NK-92 (cell line): ENCODE measurements around the gene HTR2B.
"Not testable (repeated sequence)": the region's sequence is repeated elsewhere in the genome, so short reads cannot be mapped to it uniquely, and the experiment has no call there.

Experiments
- DNase-seq: peaks from one replicate; lab custom pipeline; 2025; ENCODE audit not compliant: unreplicated experiment; lab: John Stamatoyannopoulos, UW

HTR2B gene

DNA sequence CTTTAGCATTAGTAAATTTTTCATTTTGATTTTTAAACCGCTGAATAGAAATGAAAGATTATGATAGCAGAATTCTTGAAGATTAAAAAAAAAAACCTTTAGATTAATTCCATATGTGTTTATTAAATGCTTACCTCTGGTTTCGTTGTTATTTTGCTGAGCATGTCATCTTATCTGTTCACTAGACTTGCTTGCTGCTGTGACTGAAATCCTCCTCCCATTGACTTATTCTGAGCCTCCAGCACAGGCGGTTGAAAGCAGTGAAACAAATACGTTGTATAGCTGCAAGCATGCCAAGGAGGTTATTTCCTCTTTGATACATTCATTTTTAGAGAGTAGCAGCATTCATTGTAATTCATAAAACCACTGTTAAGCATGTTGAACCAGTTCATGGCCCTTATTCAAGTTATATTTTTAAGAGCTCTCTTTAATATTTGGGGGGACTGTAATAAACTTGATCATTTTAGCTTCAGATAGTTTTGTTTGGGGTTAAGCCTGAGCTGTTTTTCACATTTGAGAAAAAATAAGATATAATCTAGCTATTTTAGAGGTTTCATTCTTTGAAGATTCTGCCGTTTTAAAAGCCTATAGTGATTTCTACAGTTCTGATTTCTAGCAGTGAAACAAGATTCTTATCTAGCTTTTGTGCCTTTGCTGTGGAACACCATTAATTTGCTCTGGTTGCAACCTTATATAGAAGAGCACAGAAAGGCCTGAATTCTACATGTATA lies at the start of gene HTR2B:
TSS of gene HTR2B (minus strand) at position 205 of the 731 bp plus-strand sequence. CDS start 1,278 bp downstream, outside the sequence.
- no peak for DNase-seq

DNA sequence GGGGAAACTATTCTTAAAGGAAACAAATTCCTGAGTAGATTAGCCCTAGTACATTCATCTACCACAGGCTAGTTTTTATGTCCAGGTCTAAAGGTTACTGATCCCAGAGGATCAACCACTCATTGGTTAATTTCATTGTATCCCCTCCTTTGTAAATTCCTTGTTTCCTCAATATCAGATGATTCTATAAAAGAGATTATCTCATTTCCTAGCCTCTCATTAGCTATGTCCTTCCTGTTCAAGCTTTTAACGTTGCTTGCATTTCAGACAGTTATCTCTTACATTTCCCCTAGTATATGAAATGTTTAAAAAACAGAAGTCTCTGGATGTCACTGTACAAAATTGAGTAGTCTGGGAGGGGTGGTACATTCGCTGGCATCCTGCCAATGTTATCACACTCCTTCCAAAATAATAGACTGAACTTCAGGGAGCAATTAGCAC lies 49.4 kb upstream of the HTR2B start:
- no peak for DNase-seq

DNA sequence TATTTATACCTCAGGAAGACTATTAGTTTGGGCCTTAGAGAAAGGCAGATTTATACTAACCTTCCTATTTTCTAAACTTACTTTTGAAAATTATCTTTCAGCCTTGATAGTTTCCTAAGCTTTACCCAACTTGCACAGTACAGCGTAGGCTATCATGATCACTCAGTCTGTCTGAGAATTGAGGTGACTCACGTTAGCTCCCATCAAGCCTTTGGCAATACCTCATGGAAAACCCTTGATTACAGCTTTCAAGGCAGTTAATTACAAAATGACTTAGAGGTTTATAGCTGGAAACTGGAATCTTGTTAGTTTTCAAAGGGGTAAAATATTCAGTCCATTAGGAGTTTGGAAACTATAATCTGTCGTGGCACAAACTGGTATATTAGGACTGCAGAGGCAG lies 47.2 kb upstream of the HTR2B start:
- no peak for DNase-seq

DNA sequence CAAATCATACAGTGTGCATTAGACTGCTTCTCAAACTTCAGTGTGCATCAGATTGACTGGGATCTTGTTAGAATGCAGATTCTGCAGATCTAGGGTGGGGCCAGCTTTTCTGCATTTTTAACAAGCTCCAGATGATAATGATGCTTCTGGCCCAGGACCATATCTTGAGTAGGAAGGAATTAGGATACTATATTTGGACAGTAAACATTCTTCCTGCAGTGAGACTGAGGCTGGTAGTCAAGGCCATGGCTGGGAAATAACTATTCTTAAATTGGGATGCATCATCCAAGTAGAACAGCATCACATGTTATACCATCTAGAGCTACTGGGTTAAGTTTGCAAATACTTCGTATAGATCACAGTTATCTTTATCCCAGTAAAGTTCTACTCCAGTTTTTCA lies 45.2 kb upstream of the HTR2B start:
- DNase-seq: no peak

DNA sequence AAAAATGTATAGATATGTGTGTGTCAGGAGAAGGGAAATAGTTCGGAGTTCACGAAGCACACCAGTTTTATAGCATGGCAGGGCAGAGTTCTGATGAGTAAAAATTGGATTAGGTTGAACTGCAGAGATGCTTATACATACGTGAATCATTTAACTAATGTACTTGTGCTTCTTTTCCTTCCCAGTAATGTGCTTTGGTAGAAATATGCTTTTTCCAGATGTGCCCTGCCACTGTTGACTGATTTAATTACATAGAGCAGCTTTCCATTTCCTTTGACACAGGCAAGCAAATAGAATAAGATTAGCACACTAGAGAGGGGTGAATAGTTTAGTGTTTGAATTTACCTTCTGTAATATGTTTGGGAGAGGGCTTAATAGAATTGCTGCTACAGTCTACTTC lies 44.6 kb upstream of the HTR2B start:
- no peak for DNase-seq

DNA sequence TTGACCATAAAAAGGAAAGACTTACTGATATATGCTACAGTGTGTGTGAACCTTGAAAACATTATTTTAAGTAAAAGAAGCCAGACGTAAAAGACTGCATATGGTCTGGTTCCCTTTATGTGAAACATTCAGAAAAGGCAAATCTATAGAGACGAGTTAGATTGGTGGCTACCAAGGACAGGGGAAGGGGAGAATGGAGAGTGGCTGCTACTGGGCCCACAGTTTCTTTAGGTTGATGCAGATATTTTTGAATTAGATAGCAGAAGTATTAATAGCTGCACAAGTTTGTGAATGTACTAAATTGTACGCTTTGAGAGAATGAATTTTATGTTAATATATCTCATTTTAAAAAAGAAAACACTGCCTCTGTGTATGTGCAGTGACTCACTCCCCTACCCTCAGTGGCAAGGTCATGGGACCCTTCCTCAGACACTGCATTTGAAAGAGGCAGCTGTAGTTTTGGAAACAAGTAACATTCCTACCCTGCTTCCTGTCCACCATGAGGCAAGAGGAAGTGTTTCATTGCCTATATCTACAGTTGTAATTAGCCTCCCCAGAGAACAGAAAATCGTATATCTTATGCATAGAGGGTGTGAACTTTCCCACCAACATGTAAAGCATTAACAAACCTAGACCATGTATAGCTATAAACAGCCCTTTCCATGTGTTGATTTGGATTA lies 43.8 kb upstream of the HTR2B start:
- no peak for DNase-seq

DNA sequence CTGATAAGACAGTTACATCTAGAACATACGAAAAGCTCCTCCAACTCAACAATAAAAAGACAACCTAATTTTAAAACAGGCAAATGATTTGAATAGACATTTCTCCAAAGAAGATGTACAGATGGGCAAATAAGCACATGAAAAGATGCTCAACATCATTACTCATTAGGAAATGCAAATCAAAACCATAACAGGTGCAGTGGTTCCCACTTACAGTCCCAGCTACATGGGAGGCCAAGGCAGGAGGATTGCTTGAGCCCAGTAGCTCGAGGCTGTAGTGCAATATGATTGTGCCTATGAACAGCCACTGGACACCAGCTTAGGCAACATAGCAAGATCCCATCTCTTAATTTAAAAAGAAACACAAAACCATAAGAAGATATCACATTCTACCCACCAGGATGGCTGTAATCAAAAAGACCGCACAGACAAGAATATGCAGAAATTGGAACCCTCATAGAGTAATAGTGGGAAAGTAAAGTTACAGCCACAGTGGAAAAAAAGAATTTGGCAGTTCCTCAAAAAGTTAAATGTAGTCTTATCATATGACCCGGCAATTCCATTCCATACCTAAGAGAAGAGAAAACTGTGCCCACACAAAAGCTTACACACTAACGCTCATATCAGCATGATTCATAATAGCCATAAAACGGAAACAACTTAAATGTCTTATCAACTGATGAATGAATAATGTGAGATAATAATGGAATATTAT lies 43.1 kb upstream of the HTR2B start:
- no peak for DNase-seq

DNA sequence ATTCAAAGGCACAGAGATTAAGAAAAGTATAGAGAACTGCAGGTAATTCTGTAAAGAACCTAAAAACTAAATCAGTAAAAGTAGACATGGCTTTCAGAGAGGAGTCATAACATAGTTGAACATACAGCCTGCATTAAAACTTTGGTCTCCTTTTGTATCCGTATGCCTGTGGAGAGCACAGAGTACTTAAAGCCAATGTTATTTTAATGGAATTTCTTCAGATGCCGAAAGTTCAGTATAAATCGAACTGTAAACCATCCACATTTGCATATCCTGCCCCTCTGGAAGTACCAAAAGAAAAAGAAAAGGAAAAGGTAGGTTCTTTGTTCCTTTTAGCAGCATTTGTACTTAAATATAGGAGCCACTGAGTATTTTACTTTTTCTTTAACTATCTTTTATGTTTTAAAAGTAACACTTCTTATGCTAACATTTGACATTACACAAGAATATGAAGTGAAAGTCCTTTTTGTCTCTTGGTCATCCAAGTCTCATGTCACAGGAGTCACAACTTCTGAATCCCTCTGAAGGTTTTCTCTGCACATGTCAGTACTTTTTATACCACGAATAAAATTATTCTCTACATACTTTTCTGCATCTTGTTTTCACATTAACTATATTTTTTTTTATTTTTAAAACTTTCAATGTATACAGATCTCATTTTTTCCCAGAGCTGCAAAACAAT lies 38.7 kb upstream of the HTR2B start:
- DNase-seq: no peak

DNA sequence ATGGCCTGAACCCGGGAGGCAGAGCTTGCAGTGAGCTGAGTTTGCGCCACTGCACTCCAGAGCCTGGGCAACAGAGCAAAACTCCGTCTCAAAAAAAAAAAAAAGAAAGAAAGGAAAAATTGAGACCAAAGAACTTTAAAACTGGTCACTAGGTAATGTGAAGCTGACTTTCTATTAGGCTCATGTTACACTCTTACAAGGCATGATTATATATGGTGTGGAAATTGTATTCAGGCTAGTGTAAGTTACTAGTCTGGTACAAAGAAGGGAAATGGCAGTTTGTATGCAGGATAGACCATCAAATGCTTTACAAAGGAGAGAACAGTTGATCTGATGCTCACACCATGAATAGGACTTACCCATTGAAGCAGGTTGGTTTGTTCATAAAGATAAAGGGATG lies 38.2 kb upstream of the HTR2B start:
- no peak for DNase-seq

DNA sequence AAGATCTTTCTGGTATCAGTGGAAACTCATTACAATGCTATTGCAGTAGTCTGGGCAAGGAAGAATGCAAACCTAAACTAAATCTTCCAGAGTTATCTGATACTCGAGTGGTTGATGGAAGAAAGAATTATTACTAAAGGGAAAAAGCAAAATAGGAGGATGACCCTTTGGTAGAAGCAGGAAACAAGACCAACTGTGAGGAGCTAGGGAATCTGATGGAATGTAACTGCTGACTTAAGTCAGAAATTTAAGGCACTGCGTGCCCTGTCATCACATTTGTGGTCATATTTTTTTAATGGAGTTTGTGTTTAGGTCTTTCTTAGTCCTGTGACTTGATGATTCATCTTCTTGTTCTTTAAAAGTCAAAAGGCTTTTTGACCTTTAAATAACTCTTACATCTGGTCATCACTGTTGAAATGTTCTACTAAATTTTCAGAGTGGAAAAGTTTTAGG lies 37.1 kb upstream of the HTR2B start:
- DNase-seq: no peak

DNA sequence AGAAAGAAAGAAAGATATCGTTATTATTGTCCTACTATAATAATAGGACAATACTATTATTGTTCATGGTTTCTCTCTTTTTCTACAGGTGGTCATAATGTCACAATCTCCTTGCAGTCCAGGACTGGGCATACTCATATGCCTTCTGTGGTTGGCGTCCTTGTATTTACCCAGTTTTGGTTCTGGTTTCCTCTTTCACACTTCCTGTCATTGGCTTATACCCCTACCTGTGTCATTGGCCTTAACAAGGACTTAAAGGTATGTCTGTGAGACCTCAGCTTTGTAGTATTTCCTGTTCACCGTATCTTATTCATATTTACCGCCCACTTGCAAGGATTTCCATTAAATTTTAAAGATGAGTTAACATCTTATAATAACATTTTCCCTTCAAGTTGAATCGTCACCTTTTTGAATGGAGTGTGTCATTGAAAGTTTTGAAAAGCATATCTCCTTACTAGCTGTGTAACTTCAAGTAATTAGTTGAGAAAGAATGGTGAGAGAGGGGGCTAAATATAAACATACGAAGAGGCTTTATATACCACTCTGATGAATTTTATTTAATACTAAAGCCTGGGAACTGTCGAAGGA lies 36.5 kb upstream of the HTR2B start:
- DNase-seq: no peak

DNA sequence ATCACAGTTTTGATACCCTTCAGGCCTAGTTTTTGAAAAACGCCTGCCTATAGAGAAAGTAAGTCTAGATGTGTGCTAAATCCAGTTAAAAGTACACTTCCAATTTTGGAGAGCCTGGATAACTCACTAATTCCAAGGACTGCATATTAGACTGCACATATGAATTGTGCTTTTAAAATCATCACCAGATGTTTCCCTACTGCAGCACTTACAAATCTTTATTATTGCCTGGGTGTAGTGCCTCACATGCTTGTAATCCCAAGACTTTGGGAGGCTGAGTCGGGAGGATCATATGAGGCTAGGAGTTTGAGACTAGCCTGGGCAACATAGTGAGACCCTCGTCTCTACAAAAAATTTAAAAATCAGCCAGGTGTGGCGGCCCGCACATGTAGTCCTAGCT lies 35.9 kb upstream of the HTR2B start:
- no peak for DNase-seq

DNA sequence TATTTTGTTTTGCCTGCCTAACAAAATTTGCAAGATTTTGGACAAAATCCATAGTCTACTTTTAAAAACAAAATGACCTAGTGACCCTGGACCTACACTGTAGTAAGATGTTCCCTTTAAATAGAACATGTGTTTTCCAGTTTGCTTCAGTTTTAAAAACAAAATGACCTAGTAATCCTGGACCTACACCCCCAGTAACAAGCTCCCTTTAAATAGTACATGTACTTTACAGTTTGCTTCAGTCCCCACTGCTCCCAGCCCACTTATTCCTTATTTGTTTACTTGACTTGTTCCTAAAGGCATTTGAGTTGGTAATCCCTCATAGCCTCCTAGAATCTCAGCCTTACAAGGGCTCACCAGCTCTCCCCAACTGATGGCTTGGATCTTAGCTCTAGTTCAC lies 34.5 kb upstream of the HTR2B start:
- DNase-seq: no peak

DNA sequence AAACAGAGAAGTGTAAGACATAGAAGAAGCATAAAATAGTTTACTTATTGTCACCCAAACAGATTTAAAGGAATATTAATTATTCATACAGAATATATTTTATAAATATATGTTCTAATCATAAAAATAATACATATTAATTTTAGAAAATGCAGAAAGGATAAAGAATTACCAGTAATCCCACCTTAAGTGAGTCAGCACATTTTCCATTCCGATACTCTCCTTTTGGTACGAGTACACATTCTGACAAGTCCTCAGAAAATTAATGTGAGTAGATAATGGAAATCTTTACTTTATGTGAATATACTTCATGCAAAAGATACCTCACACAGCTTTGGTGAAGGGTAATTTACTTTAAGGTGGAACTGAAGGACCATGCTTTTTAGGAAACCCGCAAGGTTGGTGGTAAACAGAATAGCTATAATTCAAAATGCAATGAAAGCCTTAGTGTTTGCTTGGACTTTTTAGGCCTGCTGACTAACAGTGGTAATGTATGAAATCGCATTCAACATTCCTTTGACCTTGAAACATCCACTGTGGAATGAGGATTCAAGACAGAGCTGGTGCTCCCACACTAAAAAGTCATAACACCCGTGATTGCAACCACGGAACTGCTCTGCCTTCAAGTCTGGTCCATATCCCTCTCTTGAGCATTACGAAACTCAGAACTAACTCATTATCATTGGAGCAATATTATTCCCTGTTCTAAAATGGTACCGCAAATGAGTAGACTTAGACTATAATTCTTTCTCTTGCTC lies 28.1 kb upstream of the HTR2B start:
- no peak for DNase-seq

DNA sequence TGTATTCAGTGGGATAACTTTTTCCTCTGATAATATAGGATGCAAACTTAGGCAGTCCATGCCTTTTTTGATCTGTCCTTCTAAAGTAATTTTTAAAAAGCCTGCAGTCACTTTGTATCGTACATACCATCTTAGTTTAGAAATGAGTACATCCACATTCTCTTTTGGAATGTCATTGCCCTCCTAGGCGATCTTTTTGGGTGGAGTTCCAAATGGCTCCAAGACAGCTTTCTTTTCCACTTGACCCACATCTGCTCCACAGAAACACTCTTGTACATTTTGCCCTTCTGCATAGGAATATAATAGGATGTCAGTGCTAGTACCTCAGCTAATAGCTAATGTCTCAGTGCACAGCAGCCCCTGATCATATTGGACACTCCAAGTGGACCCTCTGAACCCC lies 21.8 kb upstream of the HTR2B start:
- no peak for DNase-seq

DNA sequence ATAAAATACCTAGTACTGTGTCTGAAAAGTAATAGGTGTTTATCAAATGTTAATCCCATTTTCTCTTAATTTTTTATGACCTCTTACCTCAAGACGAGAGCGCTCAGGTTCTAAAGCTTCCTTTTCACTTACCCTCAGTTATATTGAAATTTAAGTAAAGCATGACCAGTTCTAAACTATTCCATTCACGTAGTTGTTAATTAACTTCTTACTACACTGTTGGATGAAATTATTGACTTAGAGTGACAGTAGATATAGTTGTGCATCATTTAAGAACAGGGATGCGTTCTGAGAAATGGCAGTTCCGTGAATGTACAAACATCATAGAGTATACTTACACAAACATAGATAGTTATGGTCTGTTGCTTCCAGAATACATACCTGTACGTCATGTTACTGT lies 20.1 kb upstream of the HTR2B start:
- no peak for DNase-seq

DNA sequence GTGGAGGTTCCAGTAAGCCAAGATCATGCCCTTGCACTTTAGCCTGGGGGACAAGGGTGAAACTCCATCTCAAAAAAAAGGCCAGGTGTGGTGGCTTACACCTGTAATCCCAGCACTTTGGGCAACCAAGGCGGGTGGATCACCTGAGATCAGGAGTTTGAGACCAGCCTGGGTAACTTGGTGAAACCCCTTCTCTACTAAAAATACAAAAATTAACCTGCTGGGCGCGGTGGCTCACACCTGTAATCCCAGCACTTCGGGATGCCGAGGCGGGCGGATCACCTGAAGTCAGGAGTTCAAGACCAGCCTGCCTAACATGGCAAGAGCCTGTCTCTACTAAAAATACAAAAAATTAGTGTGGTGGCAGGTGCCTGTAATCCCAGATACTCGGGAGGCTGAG lies 16.0 kb upstream of the HTR2B start:
- DNase-seq: not testable (repeated sequence)

DNA sequence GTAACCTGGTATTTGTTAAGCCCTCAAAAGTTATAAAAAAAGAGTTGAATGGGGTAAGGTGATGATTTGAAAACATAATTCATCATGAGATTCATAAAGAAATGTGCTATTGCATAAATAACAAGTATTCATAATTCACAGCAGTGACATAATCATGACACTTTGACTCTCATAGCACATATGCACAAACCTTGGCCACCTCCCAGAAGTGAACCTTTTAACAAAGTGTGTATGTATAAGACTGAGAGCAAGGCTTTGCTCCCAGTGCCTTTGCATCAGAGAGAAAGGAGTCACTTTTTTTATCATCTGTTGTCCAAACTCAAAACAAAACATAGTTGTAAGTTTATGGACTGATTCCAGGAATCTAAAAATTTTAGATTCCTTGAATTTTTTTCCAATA lies 15.0 kb upstream of the HTR2B start:
- no peak for DNase-seq

DNA sequence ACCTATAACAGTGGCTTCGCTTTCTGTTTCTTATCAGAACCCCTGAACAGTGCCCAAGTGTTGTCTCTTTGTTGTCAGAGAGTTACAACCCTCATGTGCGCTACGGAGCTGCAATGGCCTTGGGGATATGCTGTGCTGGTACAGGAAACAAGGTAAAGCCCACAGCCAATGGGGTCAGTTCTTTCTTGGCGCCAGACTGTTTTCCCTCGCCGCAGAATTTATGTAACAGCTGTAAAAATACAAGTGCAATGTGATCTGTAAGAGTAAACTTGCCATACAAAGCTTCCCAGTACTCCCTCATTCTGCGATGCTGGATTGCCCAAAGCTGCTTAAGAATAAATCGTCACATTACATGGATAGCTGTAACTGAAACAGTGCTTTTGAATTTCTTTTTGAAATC lies 13.9 kb upstream of the HTR2B start:
- no peak for DNase-seq

DNA sequence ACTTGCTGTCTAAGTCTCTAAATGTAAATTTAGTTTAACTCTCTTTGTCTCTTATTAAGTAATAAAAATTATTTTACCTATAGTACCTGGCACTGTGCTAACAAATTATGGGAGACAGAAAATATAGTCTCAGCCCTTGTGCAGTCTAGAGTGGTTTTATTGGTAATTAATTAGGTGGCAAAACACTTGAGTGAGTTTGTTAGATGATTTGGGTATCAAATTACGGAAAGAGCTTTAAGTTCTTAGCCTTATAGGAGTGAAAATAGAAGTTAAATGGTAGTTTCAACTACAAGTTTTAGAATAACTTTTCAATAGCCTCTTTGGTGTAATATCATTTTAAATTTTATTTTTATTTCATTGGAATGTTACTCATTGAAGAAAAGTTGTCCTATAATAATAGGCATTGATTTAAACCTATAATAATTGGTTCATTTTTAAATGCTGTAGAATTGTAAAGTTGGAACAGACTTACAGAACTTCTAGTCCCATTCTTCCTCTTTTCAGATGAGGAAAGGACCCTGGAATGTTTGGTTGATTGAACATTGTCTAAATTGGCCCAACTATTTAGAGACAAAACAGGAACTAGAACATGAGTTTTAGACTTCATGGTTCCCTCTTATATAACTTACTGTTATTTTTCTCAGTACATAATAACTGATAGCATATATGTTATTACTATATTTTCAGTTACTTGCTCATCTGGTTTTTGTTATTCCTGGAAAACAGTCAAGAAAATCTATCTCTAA lies 10.2 kb upstream of the HTR2B start:
- no peak for DNase-seq
